Measurements from ENCODE around the gene DYRK3. TPM values are rescaled to one million over a fixed set of nuclear protein-coding genes. Genes with fewer than 3 reads are reported as not detected.
A peak's percentile ranks its signal among the peaks of the same experiment; 100 is the strongest.

Gene DYRK3
- total and polyA plus RNA-seq, 10 donors, result 0.65 to 6.6 (median 2.8) TPM

- no peaks in the 10 kb centered on the region for H3K36me3 ChIP-seq
- peaks cover 8 to 29% (median 19%) of the 10 kb centered on the region in 6 donors for H3K4me1 ChIP-seq
- 14 to 26% (median 21%) methylated on average over 4 of the region's 4 CpGs for WGBS, 5 donors
- no peak overlapping the region for H3K27ac ChIP-seq
- peaks cover 0 to 9% (median 0%) of the 10 kb centered on the region in 7 donors for H3K27me3 ChIP-seq (replicated peaks in 1 of 7)
- intact Hi-C loops (cut with DNase I; ENCODE audit: low total_unique reads), result loop anchor here (10.0 kb wide), 2 partner anchors 284 to 354 kb away; no protein-coding TSS in a partner anchor
- peak in 1 of 3 donors; percentile 30 for TF ChIP-seq POLR2AphosphoS5 (IDR thresholded peaks at IDR 0.05)
- TF ChIP-seq, protein P1, sequence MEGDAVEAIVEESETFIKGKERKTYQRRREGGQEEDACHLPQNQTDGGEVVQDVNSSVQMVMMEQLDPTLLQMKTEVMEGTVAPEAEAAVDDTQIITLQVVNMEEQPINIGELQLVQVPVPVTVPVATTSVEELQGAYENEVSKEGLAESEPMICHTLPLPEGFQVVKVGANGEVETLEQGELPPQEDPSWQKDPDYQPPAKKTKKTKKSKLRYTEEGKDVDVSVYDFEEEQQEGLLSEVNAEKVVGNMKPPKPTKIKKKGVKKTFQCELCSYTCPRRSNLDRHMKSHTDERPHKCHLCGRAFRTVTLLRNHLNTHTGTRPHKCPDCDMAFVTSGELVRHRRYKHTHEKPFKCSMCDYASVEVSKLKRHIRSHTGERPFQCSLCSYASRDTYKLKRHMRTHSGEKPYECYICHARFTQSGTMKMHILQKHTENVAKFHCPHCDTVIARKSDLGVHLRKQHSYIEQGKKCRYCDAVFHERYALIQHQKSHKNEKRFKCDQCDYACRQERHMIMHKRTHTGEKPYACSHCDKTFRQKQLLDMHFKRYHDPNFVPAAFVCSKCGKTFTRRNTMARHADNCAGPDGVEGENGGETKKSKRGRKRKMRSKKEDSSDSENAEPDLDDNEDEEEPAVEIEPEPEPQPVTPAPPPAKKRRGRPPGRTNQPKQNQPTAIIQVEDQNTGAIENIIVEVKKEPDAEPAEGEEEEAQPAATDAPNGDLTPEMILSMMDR (IDR thresholded peaks at IDR 0.05 in 8 of 11, conservative IDR thresholded peaks at IDR 0.05 in 3 of 11), result peak in 7 of 11 experiments; percentile 20 to 50 (median 32)
- no peak for TF ChIP-seq POLR2A (IDR thresholded peaks at IDR 0.05)
- H3K4me3 ChIP-seq, result no peak overlapping the region
- DNase-seq, result no peak
- peaks cover 0 to 7% (median 0%) of the 10 kb centered on the region in 8 donors for H3K9me3 ChIP-seq
These were observed 4.2 kb upstream of the DYRK3 start for GRCh38 chr1:206631085-206631509.

DNA sequence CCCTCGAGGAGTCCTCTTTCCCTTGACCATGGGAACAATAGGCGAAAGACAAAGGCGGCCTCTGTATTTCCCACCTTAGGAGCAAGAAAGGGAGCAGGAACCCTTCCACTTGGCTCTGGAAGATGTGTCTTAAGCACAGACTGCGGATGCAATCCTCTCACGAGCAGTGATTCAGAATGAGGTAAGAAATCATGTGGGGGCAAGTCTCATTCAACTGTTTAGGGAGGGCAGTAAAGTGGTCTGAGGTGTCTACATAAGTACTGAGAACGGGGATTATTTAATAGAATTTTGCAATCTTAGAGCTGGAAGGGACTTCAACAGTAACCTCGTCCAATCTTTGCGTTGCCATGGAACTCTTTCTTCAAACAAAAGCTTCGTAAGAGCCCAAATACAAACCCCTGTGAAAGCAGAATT, 1.6 kb upstream of the DYRK3 start:
- Histone ChIP-seq H3K4me1 (peaks cover 8 to 46% (median 28%) of the 10 kb centered on the region in 6 donors), H3K27ac (no peak overlapping the region), H3K4me3 (no peak overlapping the region), H3K9me3 (no peaks in the 10 kb centered on the region), H3K36me3 (no peaks in the 10 kb centered on the region), H3K27me3 (replicated peaks in 1 of 7) (peaks cover 0 to 11% (median 0%) of the 10 kb centered on the region in 7 donors)
- intact Hi-C loops (cut with DNase I; ENCODE audit: low total_unique reads), result loop anchor here (10.0 kb wide), 2 partner anchors 281 to 351 kb away; no protein-coding TSS in a partner anchor
- no peak for TF ChIP-seq POLR2AphosphoS5 (IDR thresholded peaks at IDR 0.05)
- TF ChIP-seq POLR2A (IDR thresholded peaks at IDR 0.05), result no peak
- TF ChIP-seq, protein P1 (IDR thresholded peaks at IDR 0.05 in 8 of 11, conservative IDR thresholded peaks at IDR 0.05 in 3 of 11), result no peak
- DNase-seq, result no peak
- 69 to 81% (median 77%) methylated on average over 9 of the region's 9 CpGs for WGBS, 5 donors

- DNase-seq, result peak; percentile 95
- Histone ChIP-seq H3K4me1 (peaks cover 8 to 46% (median 28%) of the 10 kb centered on the region in 6 donors), H3K36me3 (no peaks in the 10 kb centered on the region), H3K4me3 (peak overlapping the region; percentile 68 to 96 (median 86)), H3K9me3 (no peaks in the 10 kb centered on the region), H3K27ac (peak overlapping the region in 7 of 8 donors; percentile 24 to 80 (median 68)), H3K27me3 (replicated peaks in 1 of 7) (peaks cover 0 to 11% (median 0%) of the 10 kb centered on the region in 7 donors)
- TF ChIP-seq, protein P1 (IDR thresholded peaks at IDR 0.05 in 8 of 11, conservative IDR thresholded peaks at IDR 0.05 in 3 of 11), result peak; percentile 34 to 89 (median 76)
- no peak for TF ChIP-seq POLR2AphosphoS5 (IDR thresholded peaks at IDR 0.05)
- WGBS, 5 donors, result 3 to 6% (median 5%) methylated on average over 26 of the region's 26 CpGs
- intact Hi-C loops (cut with DNase I; ENCODE audit: low total_unique reads), result loop anchor here (10.0 kb wide), 2 partner anchors 280 to 350 kb away; no protein-coding TSS in a partner anchor
These were observed 814 bp upstream of the DYRK3 start for GRCh38 chr1:206634365-206635079.

DNA sequence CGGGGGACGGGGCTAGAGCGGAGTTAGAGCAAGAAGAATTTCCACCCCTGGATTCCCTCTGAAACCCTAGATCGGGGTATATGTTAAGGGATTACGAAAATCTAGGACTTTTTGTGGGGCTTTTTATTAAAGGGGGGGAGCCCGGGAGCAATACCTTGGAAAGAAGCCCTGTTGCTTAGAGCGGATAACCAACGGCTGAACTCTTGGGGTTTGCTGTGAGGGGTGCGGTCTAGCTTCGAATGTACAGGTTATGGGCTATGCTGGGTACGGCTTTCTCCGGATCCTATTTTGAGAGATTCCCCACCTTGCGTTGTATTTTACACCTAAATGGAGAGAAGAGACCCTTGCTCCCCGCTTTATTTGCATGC, 626 bp downstream of the DYRK3 start:
- intact Hi-C loops (cut with DNase I; ENCODE audit: low total_unique reads), result loop anchor here (10.0 kb wide), 2 partner anchors 279 to 349 kb away; no protein-coding TSS in a partner anchor

More for the DNA sequence above, 626 bp downstream of the DYRK3 start:
- no peaks in the 10 kb centered on the region for H3K9me3 ChIP-seq
- H3K27ac ChIP-seq, result peak overlapping the region in 7 of 8 donors; percentile 56 to 80 (median 68)
- peaks cover 8 to 43% (median 28%) of the 10 kb centered on the region in 6 donors for H3K4me1 ChIP-seq
- peak overlapping the region; percentile 68 to 96 (median 86) for H3K4me3 ChIP-seq
- WGBS, 5 donors, result 2 to 3% (median 3%) methylated on average over 13 to 14 of the region's 14 CpGs
- no peak for DNase-seq
- peaks cover 0 to 11% (median 0%) of the 10 kb centered on the region in 7 donors for H3K27me3 ChIP-seq (replicated peaks in 1 of 7)
- H3K36me3 ChIP-seq, result no peaks in the 10 kb centered on the region
- TF ChIP-seq POLR2A (IDR thresholded peaks at IDR 0.05) (no peak), POLR2AphosphoS5 (IDR thresholded peaks at IDR 0.05) (no peak)
- TF ChIP-seq, protein P1 (IDR thresholded peaks at IDR 0.05 in 8 of 11, conservative IDR thresholded peaks at IDR 0.05 in 3 of 11), result no peak
